ENCODE data around the gene ANKRD23.

DNA sequence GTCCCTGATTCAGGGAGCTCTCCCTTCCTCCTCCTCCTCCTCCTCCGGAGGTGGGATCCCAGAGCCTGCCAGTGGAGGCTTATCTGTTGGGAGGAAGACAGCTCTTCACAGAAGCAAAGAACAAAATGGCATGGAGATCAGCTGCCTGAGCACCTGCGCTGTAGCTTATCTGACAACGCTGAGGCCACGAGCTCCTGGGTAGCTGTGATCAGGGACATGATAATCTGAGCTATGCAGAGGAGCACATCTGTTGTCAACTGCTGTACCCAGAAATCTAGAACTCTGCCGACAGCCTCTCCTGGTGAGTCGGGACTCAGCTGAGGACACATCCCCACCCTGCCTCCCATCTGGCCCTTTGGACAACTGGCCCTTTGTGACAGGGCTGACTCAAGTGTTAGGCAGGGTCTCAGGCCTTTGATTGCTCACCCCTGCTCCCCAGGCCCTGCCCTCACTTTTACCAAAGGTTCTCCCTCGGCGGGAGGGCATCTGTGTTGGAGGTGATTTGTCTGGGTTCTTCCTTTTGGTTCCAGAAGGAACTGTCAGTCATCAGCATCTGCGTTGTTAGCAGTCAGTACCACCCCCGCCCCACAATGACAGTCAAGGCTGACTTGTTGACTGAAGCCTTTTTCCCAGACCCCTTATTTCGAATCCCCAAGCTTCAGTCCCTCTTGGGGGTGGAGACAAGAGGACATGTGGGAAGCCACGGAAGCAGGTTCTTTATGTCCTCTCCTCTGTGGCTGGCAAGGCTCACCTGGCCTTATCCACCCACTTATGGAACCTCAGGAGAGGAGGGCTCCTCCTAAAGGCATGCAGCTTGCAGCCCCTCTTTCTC lies 33.7 kb downstream of the ANKRD23 start:
- TF ChIP-seq POLR2A (IDR thresholded peaks at IDR 0.05) = no peak
- TF ChIP-seq, protein P1, sequence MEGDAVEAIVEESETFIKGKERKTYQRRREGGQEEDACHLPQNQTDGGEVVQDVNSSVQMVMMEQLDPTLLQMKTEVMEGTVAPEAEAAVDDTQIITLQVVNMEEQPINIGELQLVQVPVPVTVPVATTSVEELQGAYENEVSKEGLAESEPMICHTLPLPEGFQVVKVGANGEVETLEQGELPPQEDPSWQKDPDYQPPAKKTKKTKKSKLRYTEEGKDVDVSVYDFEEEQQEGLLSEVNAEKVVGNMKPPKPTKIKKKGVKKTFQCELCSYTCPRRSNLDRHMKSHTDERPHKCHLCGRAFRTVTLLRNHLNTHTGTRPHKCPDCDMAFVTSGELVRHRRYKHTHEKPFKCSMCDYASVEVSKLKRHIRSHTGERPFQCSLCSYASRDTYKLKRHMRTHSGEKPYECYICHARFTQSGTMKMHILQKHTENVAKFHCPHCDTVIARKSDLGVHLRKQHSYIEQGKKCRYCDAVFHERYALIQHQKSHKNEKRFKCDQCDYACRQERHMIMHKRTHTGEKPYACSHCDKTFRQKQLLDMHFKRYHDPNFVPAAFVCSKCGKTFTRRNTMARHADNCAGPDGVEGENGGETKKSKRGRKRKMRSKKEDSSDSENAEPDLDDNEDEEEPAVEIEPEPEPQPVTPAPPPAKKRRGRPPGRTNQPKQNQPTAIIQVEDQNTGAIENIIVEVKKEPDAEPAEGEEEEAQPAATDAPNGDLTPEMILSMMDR (IDR thresholded peaks at IDR 0.05) = no peak
